Esophagus mucosa (tissue), 1 donor: ENCODE results near the gene TBC1D5. TPM values are rescaled to one million over a fixed set of nuclear protein-coding genes. Genes with fewer than 3 reads are reported as not detected.
"Not testable (repeated sequence)": the region's sequence is repeated elsewhere in the genome, so short reads cannot be mapped to it uniquely, and the experiment has no call there.

Source experiments
- ATAC-seq: fragments of 200-7000 bp; cut with Tn5 transposase; one replicate; pipeline ENCODE4 v1.9.1; 2020
- total RNA-seq: library from RNA; stranded (reverse); gene quantifications from one replicate; pipeline ENCODE4 v1.2.4, GENCODE V29; 2023
- donor health status: DM: yes; HTN: yes; CAD: no.

The TBC1D5 gene
- total RNA-seq, 1 donor from 2014 or later: 27.6 TPM

DNA sequence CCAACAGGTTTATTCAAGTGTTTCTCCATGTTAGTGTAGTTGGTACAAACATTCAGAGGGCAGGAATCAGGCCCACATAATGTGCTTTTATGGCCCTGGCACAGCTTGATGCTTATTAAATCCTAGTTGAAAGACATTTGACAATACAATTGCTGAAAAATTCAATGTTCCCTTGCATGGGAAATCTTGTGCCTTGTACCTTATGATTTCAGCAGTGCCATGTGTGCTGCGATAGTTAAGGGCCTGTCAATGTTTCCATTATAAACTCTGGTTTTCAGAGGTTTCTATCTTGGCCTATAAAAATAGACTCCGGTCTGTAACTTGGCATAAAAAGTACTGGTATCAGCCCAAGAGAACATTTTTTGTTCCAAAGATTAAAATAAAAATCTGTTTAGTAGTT, 207.2 kb downstream of the TBC1D5 start:
- ATAC-seq: no peak

DNA sequence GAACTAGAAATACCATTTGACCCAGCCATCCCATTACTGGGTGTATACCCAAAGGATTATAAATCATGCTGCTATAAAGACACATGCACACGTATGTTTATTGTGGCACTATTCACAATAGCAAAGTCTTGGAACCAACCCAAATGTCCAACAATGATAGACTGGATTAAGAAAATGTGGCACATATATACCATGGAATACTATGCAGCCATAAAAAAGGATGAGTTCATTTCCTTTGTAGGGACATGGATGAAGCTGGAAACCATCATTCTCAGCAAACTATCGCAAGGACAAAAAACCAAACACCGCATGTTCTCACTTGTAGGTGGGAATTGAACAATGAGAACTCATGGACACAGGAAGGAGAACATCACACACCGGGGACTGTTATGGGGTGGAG, 210.0 kb downstream of the TBC1D5 start:
- ATAC-seq: not testable (repeated sequence)

DNA sequence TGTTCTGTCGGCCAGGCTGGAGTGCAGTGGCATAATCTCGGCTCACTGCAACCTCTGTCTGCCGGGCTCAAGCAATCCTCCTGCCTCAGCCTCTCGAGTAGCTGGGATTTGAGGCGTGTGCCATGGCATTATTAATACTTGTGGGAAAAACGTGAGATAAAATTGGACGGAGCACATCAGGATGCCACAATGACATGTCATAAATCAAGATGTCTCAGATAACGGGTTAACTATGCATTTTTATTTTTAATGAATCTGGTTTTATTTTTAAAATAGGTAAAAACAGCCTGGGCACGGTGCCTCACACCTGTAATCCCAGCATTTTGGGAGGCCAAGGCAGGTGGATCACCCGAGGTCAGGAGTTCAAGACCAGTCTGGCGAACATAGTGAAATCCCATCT, 212.8 kb downstream of the TBC1D5 start:
- ATAC-seq: no peak

DNA sequence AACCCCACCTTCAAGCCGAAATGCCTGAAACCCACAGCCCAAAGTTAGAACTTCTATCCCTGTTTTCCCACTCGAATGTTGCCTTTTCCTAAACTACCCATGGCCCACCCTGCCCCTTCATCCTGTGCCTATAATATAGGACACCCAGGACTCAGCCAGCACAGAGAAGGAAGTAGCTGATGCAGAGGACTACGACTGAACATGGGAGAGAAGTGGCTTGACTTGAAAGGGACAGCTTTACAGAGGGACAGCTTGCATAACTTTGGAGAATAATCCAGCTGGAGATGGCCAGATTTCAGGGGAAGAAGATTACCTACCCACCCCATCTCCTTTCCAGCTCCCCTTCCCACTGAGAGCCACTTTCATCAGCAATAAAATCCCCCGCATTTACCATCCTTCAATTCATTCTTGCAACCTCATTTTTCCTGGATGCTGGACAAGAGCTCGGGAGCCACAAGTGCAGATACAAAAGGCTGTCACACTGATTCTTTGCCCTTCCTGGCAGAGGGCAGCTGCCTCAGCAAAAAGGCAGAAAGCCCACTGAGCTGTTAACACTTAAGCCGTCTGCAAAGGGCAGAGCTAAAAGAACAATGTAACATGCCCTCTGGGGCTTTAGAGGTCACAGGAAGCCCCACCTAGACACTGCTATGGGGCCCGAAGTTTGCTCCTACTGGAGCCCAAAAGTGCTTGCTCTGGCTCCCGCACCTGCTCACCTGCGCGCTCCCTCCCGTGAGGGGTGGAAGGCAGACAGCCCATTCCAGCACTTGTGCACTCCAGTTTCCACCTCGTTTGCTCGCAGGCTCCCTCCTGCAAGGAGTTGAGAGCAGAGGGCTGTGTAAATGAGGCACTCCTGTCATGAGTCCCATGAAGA, 224.0 kb downstream of the TBC1D5 start:
- no peak for ATAC-seq

DNA sequence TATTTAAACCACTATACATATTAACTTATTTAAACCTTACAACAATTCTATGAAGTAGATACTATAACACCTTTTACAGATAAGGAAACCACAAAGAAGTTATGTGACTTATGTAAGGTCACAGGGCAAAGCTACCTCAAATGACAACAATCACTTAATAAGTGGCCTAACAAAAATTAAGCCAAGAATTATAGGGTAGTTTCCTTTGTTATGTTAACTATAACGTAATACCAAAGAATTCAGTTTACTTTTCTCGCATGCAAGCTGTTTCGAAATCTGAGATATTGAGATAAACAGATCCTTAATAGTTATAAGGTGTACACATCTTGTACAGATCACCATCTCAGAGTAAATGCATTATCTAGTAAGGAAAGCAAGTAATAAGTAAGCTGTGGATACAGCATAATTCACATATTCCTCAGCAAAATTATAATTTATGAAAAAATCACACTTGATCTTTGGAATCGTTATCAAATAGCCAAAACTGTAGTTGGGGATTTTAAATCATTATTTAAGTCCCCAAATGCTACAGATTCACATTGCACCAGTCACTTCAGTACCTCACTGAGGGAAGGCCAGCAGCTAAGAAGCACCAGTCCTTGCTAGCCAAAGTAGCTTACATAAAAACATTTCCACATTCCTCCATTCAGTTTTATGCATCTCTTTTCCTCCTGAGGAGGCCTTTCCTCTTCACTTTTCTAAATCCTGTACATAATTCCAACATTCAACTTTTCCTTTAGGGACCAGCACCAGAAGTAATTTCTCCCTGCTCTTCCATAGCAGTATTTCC, 226.8 kb downstream of the TBC1D5 start:
- no peak for ATAC-seq

DNA sequence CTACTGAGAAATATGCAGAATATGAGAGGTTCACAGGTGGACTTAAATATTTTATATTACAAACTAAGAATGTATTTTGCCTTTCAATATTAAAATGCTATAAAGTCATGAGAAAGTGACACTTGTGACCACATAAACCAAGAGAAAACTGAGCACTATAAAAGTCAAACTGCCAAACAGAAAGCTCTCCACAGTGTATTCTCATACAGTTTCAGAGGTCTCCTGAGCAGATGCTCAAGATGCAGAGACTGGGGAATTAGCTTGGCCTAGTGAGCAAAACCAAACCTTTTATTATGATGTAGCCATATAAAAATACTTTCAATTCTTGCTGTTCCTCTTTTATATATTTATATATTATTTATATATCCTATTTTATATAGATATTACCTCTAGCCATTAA, 227.8 kb downstream of the TBC1D5 start:
- no peak for ATAC-seq

DNA sequence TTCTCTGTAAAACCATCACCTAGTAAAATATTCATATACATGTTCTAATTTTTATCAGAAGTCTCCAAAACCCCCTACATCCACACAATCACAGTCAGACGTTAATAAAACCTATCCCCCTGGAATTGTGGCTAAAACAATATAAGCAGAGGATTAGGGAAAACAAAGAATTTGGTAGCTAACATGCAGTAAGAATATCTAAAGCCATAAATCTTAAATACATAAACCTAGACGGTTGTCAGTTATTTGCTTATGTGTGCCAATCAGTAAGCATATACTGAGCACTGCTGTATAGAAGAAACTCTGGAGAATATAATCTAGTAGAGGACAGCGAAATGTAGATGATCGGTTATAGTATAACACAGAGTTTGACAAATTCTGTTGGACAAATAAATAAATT, 232.2 kb downstream of the TBC1D5 start:
- ATAC-seq: no peak

DNA sequence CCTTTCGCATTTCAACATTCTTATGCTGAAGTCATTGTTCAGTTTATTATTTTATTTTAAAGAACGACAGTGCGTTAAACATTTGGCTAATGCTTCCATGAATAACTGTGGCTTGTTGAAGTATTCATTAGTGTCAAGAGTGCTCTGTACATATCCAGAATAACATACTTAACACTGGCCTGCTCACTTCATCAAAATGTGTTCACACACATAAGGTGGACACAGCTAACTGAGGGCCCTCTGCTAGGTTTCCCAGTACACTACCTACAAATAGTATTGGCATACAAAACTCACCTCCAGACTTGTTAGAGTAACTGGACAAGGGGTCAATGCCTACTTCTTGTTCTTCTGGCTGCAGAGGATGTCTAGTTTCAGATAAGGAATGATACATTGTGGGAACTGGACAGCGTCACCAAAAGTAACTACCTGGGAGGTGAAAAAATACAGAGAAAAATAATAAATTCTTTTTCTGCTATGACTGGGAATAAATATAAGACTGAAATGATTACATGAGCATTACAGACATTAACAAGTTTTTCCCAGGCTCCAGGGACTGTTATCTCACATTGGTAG, 234.2 kb downstream of the TBC1D5 start:
- no peak for ATAC-seq

DNA sequence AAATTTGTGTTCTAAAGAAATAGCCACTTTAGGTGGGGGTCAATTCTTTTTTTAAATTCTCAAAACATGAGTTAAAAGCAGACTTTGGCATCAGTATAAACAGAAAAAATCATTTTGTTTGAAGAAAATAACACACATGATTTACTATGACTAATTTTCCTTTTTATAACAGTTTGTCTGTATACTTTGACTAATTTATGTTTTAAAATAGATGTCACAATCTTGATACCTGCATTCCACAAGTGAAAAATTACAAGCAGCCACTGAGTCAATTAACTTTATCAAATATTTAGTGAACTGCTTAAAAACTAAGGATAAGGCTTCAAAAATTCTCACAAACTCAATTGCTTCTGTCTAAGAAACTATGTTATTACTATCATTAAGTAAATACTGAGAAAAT, 235.0 kb downstream of the TBC1D5 start:
- ATAC-seq: no peak

DNA sequence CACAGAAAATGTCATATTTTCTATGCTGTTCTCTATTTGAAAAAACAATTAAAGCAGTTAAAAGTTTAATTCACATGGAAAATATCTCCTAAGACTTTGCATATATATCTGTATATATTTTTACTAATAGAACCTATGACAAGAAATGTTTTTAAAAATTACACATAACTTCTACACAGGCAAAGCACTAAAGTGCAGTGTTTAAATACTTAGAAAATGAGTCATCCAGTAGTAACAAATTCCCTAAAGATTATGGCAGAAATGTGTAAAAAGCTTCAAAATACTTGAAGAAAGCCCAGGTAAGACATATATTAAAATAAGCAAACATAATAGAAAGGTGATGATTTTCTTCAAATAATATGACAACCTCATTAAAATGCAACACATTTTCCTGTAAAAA, 236.6 kb downstream of the TBC1D5 start:
- no peak for ATAC-seq

DNA sequence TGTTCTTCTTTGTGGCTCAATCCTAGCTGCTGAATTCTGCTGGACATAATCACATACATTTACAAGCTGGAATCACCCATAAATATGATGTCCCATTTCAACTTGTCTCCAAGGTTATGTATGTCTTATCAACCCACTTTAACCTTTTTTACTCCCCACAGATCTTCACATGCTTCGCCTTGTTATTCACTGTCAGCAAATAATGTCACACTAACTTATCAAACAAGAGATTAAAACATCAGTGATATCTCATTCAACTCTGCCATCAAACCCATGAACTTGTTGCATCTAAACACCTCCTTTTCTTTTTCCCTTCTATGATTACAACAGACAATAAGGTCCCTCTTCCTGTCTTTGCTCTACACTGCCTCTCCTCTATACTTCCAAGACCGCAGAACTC, 240.7 kb downstream of the TBC1D5 start:
- ATAC-seq: no peak

DNA sequence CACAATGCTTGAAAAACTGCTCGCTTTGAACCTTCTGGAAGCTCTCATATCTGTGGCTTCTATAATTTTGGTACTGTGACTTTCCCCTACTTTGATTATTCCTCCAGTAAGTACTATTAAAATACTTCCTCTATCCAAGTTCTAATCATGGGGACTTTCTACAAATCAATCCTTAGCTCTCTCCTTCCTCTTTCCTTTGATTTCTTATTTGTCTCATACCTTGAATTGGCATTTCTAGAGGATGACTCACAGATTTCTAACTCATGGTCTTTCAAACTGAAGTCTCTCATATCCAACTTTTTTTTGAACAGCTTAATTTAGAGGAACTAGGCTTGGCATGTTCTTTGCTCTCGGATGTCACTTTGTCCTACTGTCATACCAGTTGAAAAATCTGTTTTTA, 241.8 kb downstream of the TBC1D5 start:
- ATAC-seq: no peak

DNA sequence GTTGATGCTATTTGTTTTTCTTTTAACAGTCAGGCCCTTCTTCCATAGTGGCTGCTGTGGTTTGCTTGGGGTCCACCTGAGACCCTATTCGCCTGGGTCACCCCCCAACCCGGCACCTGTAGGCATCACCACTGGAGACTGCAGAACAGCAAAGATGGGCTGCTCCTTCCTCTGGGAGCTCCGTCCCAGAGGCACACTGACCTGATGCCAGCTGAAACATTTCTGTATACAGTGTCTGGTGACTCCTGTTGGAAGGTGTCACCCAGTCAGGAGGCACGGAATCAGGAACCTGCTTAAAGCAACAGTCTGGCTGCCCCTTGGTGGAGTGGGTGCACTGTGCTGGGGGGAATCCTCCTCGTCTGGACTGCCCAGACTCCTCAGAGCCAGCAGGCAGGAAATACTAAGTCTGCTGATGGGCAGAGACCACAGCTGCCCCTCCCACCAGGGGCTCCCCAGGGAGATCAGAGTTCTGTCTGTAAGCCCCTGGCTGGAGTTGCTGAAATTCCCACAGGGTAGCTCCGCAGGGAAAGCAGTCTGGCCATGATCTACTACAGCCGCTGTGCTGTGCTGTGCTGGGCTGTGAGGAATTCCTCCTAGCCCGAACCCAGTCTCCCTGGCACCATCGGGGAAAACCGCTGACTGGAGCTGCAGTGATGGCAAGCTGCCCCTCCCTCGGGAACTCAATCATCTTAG, 248.2 kb downstream of the TBC1D5 start:
- no peak for ATAC-seq

DNA sequence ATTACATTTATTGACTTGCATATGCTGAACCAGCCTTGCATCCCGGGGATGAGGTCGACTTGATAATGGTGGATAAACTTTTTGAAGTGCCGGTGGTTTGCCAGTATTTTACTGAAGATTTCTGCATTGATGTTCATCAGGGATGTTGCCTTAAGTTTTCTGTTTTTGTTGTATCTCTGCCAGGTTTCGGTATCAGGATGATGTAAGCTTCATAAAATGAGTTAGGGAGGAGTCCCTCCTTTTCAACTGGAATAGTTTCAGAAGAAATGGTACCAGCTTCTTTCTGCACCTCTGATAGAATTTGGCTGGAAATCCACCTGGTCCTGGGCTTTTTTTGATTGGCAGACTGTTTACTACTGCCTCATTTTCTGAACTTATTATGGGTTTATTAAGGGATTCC, 250.8 kb downstream of the TBC1D5 start:
- ATAC-seq: no peak

DNA sequence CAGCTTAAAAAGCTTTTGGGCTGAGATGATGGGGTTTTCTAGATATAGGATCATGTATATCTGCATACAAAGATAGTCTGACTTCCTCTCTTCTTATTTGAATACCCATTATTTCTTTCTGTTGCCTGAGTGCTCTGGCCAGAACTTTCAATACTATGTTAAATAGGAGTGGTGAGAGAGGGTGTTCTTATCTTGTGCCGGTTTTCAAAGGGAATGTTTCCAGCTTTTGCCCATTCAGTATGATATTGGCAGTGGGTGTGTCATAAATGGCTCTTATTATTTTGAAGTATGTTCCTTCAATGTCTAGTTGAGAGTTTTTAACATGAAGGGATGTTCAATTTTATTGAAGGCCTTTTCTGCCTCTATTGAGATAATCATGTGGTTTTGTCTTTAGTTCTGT, 251.2 kb downstream of the TBC1D5 start:
- not testable (repeated sequence) for ATAC-seq

DNA sequence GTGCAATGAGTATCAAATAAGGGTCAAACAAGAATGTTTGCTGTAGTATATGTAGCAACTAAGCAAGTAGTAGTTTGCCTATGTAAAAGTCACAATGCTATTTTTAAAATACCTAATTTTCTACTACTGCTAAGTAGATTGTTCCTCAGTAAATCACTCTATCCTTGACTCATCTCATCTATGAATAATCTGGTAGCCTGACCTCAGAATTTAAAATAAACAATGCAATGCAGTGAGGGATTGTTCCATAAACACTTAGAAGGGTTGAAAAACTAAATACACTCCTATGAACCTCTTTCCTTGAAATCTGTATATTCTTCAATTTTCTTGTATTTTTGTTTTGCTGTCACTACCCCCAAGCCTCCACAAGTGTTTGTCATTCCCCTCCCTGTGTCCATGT, 253.3 kb downstream of the TBC1D5 start:
- ATAC-seq: no peak

DNA sequence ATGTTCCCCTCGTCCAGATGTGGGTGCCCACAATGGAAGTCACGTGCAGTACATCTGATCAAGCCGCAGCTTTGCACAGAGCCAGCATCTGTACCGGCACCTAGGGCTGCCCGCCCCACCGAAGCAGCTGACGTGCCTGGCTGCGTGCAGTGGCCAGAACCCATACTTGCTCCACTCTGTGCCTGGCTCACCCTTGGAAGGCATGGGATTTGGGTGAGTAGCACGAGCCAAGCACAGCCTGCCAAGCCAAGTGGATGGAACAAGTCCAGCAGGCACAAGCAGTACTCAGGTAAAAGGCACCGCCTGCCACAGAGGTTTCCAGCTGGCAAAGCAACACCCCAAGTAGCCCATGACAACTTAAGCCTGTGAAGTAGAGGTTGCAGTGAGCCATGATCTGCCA, 261.3 kb downstream of the TBC1D5 start:
- ATAC-seq: peak; percentile 94

DNA sequence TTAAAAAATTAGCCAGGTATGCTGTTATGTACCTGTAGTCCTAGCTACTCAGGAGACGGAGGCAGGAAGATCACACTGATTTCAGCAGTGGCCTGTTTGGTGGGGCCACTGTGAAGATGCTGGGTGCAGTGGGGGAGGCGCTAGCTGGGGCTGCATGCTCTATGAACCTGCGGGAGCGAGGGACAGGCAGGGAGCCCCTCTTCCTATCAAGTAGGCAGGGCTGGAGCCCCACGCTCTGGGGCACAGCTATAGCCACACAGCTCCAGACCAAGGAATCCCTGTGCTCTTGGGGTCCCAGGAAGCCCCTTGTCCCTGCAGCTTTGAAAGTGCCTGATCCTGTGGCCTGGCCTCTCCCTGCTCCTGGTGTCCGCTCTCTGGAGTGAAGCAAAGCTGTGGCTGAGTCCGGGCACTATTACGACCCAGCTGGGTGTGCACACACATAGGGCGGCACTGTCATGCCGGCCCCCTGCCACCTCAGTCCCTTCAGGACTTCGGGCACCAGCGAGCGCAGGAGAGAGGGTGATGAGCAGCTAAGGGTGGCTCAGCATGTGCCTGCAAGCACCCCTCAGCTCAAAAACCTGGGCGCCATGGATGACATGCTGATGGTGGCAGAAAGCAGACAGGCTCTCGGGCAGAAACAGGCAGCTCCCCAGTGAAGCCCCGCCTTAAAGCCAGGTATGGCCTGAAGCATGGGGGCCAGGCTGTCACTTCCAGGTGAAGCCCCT, 262.6 kb downstream of the TBC1D5 start:
- no peak for ATAC-seq

DNA sequence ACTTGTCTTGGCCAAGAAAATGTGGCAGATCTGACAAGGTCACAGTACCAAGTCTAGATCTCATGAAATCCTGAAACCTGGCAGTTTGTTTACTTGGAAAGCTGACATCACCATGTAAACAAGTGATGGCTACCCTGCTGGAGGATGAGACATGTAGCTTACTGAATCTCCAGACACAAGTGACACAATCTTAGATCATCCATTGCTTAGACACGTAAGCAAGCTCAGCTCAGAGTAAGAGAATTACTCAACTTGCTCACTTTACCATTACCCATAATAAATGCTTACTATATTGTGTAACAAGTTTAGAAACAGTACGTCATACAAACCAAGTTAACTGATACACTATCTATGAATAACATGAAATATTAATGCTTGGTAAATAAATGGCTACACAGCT, 263.8 kb downstream of the TBC1D5 start:
- peak; percentile 61 for ATAC-seq

DNA sequence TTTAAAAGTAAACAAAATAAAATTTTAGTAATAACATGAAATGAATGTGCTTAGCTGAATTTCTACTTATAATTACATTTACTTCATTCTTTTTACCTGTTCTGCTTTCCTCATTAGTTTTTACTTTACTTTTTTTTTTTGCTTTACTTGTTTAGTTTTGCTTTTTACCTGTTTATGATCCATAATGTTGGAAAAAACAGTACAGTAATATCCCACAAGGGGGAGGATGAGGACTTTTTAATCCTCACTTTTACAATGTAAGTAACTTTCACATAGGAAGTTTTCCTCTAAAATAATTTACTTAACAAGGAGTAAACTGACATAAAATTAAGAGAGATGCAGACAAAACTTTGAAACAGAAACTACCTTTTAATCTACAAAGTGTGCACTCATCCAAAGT, 268.7 kb downstream of the TBC1D5 start:
- no peak for ATAC-seq

DNA sequence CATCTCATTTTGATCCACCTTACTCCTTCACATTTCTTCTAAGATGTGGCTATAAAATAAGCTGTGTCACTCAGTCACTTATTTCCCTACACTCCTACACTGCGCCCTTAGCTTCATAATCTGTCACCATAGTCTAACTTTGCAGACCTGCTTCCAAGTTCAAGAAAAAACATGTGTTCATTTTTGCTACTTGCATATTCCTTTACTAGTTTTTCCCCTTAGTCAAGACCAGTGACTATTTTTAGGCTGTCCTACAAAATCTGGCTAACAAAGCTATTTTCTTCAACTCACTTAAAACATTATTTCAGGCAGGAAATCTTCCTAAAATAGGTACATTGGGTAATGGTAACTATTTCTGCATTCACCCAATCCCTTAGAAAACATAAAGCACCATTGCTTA, 272.5 kb downstream of the TBC1D5 start:
- ATAC-seq: no peak

DNA sequence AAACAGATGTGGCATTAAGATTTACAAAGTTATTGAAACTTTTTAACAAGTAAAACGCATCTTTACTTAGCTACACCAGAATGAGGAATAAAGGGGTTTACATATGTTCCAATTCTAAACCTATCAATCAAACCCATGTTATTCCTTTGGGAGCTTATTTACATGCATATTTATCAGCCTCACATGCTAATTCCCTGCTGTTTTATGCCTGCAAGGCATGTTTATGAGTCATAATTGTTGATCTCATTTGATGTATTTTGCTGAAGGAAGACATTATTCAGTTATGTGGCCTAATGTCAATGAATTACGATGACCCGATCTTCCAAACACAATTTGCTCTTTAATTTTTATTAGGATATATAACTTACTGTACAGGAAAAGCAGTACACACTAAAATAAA, 272.9 kb downstream of the TBC1D5 start:
- ATAC-seq: no peak
